Spleen (tissue), 11 donors: ENCODE results near the gene F13A1. TPM values are rescaled to one million over a fixed set of nuclear protein-coding genes. Genes with fewer than 3 reads are reported as not detected.

ENCODE experiments used
- DNase-seq: peaks from one replicate; pipeline ENCODE4 v3.0.0-alpha.2; 2020
- H3K27ac ChIP-seq, 8 donors: fragments of 200-600 bp; sonication (generic) in 7 of 8; 1 replicate in 4 of 8; 2 replicates in 4 of 8; pipeline versions ENCODE4 v1.5.0 to v1.8.0; 2016 to 2021; ENCODE audit warnings: inconsistent platforms in 4 of 8, mild to moderate bottlenecking in 4 of 8, moderate library complexity in 1 of 8
- H3K27me3 ChIP-seq, 7 donors: fragments of 200-600 bp; sonication (generic) in 6 of 7; replicated peaks in 1 of 7; 1 replicate in 4 of 7; 2 replicates in 3 of 7; pipeline versions ENCODE4 v1.5.0 to v1.8.0; 2016 to 2021; ENCODE audit warnings: inconsistent platforms in 3 of 7, mild to moderate bottlenecking in 1 of 7
- H3K36me3 ChIP-seq, 6 donors: fragments of 200-600 bp; sonication (generic) in 5 of 6; 1 replicate in 4 of 6; 2 replicates in 2 of 6; pipeline versions ENCODE4 v1.5.0 to v1.8.0; 2016 to 2021; ENCODE audit warnings: inconsistent platforms in 2 of 6
- H3K4me1 ChIP-seq, 6 donors: fragments of 200-600 bp; sonication (generic) in 5 of 6; 1 replicate in 3 of 6; 2 replicates in 3 of 6; pipeline versions ENCODE4 v1.5.0 to v1.8.0; 2016 to 2021; ENCODE audit warnings: inconsistent platforms in 3 of 6
- H3K4me3 ChIP-seq, 8 donors: fragments of 200-600 bp; sonication (generic) in 7 of 8; 1 replicate in 4 of 8; 2 replicates in 4 of 8; pipeline versions ENCODE4 v1.5.0 to v1.8.0; 2016 to 2021; ENCODE audit warnings: inconsistent platforms in 4 of 8, mild to moderate bottlenecking in 4 of 8, moderate library complexity in 2 of 8
- H3K9me3 ChIP-seq, 8 donors: fragments of 200-600 bp; sonication (generic) in 7 of 8; 1 replicate in 4 of 8; 2 replicates in 4 of 8; pipeline versions ENCODE4 v1.5.0 to v1.8.0; 2016 to 2021; ENCODE audit warnings: inconsistent platforms in 4 of 8
- CTCF ChIP-seq, 11 experiments: fragments of 200-600 bp in 7 of 11; fragments of 450-650 bp in 4 of 11; sonication (generic) in 4 of 11; IDR thresholded peaks in 8 of 11; conservative IDR thresholded peaks in 3 of 11; 1 replicate in 7 of 11; 2 replicates in 4 of 11; pipeline versions ENCODE4 v1.4.0 to v1.8.0; 2016 to 2021; ENCODE audit warnings: antibody characterized with exemption in 11 of 11, inconsistent platforms in 4 of 11, mild to moderate bottlenecking in 1 of 11
- POLR2A ChIP-seq, 3 donors: fragments of 450-650 bp; IDR thresholded peaks; one replicate each; pipeline ENCODE4 v1.5.1; 2017; ENCODE audit warnings: antibody characterized with exemption in 3 of 3, mild to moderate bottlenecking in 1 of 3
- POLR2AphosphoS5 ChIP-seq, 3 donors: sonication (generic); formaldehyde crosslinking; IDR thresholded peaks; one replicate each; pipeline ENCODE4 v1.5.1; 2017; ENCODE audit warnings: antibody characterized with exemption in 3 of 3
- WGBS, 5 donors: extraction: QIAGEN DNeasy Blood & Tissue Kit in 3 of 5; methylation state at CpG; one replicate each; pipeline versions ENCODE4 v1.1.5 to v1.1.7; 2013 to 2018; 5-methylcytosine and 5-hydroxymethylcytosine counted together
- intact Hi-C: fragments of 100-400 bp; cut with DNase I; formaldehyde crosslinking; loops from one replicate; pipeline ENCODE4 v1.15.0; 2023; ENCODE audit warnings: low total_unique reads
- polyA plus RNA-seq, 3 donors: library from polyadenylated mRNA; stranded (reverse); fragments of 200-250 nt; gene quantifications; one replicate each; pipeline ENCODE4 v1.2.1, GENCODE V29; 2013
- total RNA-seq, 7 donors: library from RNA; depleted of rRNA in 3 of 7; stranded (reverse); fragments of >200 nt in 3 of 7; fragmentation: NEBNext Ultra II Directional in 4 of 7; extraction: Animal tissue kit (Norgen Biotek cat#: 25700) in 4 of 7; gene quantifications; one replicate each; pipeline versions ENCODE4 v1.1.0 to v1.2.1, GENCODE V29; 2016 to 2021
- donor health status: healthy with polysubstance abuse.
- donor health status: DM: no; HTN: no; CAD: no; lungs with moderate emphysema.
- donor health status: DM: no; HTN: no; CAD: no.
- donor health status: Bipolar disorder and iron deficiency.
- donor health status: healthy.
- donor health status: DM: no; HTN: no; CAD: no.
- donor health status: DM: yes; HTN: yes; CAD: no.

F13A1 gene
- total and polyA plus RNA-seq, 10 donors = 1.8 to 41.5 (median 25.9) TPM

- H3K27ac ChIP-seq = peak overlapping the region in 6 of 8 donors; percentile 25 to 59 (median 32)
- H3K4me1 ChIP-seq = peaks cover 3 to 40% (median 24%) of the 10 kb centered on the region in 6 donors
- TF ChIP-seq CTCF (IDR thresholded peaks at IDR 0.05 in 8 of 11, conservative IDR thresholded peaks at IDR 0.05 in 3 of 11) (no peak), POLR2AphosphoS5 (IDR thresholded peaks at IDR 0.05) (no peak), POLR2A (IDR thresholded peaks at IDR 0.05) (no peak)
- H3K27me3 ChIP-seq = no peaks in the 10 kb centered on the region
- WGBS, 5 donors = 48 to 69% (median 60%) methylated on average over 6 of the region's 6 CpGs
- intact Hi-C loops = no loop called here
- no peak for DNase-seq
- H3K9me3 ChIP-seq = no peaks in the 10 kb centered on the region
- no peaks in the 10 kb centered on the region for H3K36me3 ChIP-seq
- H3K4me3 ChIP-seq = no peak overlapping the region
These were observed 10.9 kb upstream of the F13A1 start for GRCh38 chr6:6331393-6331792.

- no peak overlapping the region for H3K4me3 ChIP-seq
- no peak for TF ChIP-seq CTCF (IDR thresholded peaks at IDR 0.05 in 8 of 11, conservative IDR thresholded peaks at IDR 0.05 in 3 of 11)
- TF ChIP-seq POLR2AphosphoS5 (IDR thresholded peaks at IDR 0.05) = no peak
- no peak for TF ChIP-seq POLR2A (IDR thresholded peaks at IDR 0.05)
- no peaks in the 10 kb centered on the region for H3K9me3 ChIP-seq
- intact Hi-C loops = no loop called here
- 74 to 91% (median 82%) methylated on average over 1 of the region's 1 CpG for WGBS, 5 donors
- no peak for DNase-seq
- peaks cover 3 to 40% (median 24%) of the 10 kb centered on the region in 6 donors for H3K4me1 ChIP-seq
- peak overlapping the region in 1 of 8 donors; percentile 36 for H3K27ac ChIP-seq
- H3K27me3 ChIP-seq = no peaks in the 10 kb centered on the region
- H3K36me3 ChIP-seq = no peaks in the 10 kb centered on the region
These were observed 9.9 kb upstream of the F13A1 start for GRCh38 chr6:6330407-6330806.

- intact Hi-C loops = no loop called here
- TF ChIP-seq CTCF (IDR thresholded peaks at IDR 0.05 in 8 of 11, conservative IDR thresholded peaks at IDR 0.05 in 3 of 11) = no peak
- no peak for TF ChIP-seq POLR2AphosphoS5 (IDR thresholded peaks at IDR 0.05)
- no peak for TF ChIP-seq POLR2A (IDR thresholded peaks at IDR 0.05)
- Histone ChIP-seq H3K4me3 (no peak overlapping the region), H3K4me1 (peaks cover 3 to 38% (median 24%) of the 10 kb centered on the region in 6 donors), H3K36me3 (no peaks in the 10 kb centered on the region), H3K27me3 (no peaks in the 10 kb centered on the region), H3K9me3 (no peaks in the 10 kb centered on the region), H3K27ac (no peak overlapping the region)
- WGBS, 5 donors = 64 to 83% (median 68%) methylated on average over 3 of the region's 3 CpGs
- no peak for DNase-seq
These were observed 8.0 kb upstream of the F13A1 start for GRCh38 chr6:6328451-6328850.

GRCh38 chr6:6323352-6323751, 2.9 kb upstream of the F13A1 start:
- Histone ChIP-seq H3K36me3 (no peaks in the 10 kb centered on the region), H3K27me3 (peaks cover 6 to 43% (median 17%) of the 10 kb centered on the region in 7 donors), H3K27ac (no peak overlapping the region), H3K4me3 (no peak overlapping the region), H3K9me3 (no peaks in the 10 kb centered on the region), H3K4me1 (peaks cover 0 to 18% (median 7%) of the 10 kb centered on the region in 6 donors)
- TF ChIP-seq POLR2AphosphoS5 (IDR thresholded peaks at IDR 0.05) (no peak), CTCF (IDR thresholded peaks at IDR 0.05 in 8 of 11, conservative IDR thresholded peaks at IDR 0.05 in 3 of 11) (no peak), POLR2A (IDR thresholded peaks at IDR 0.05) (no peak)
- 81 to 92% (median 88%) methylated on average over 5 of the region's 5 CpGs for WGBS, 5 donors
- DNase-seq = no peak
- intact Hi-C loops = no loop called here
